Right cardiac atrium (tissue), 5 donors: ENCODE measurements around the gene HNRNPLL. TPM values are rescaled to one million over a fixed set of nuclear protein-coding genes. Genes with fewer than 3 reads are reported as not detected.
"Not testable (repeated sequence)": the region's sequence is repeated elsewhere in the genome, so short reads cannot be mapped to it uniquely, and the experiment has no call there.

ENCODE experiments used
- ATAC-seq, 2 donors: fragments of 200-7000 bp; cut with Tn5 transposase; one replicate each; pipeline versions ENCODE4 v1.8.0 to v1.9.1; 2020; ENCODE audit warnings: moderate library complexity in 2 of 2, mild to moderate bottlenecking in 1 of 2
- DNase-seq, 3 donors: peaks; one replicate each; pipeline ENCODE4 v3.0.0-alpha.2; 2020
- H3K27ac ChIP-seq: one replicate; pipeline ENCODE4 v1.5.1; 2013; ENCODE audit warnings: mild to moderate bottlenecking, low read length, control low read depth, moderate library complexity
- H3K27me3 ChIP-seq: one replicate; pipeline ENCODE4 v1.6.1; 2013; ENCODE audit not compliant: control insufficient read depth, insufficient read depth
- H3K4me1 ChIP-seq: one replicate; pipeline ENCODE4 v1.6.1; 2013; ENCODE audit warnings: low read length; ENCODE audit not compliant: control insufficient read depth, insufficient read depth
- H3K4me3 ChIP-seq: one replicate; pipeline ENCODE4 v1.5.1; 2013; ENCODE audit warnings: low read length, control low read depth
- H3K9me3 ChIP-seq: one replicate; pipeline ENCODE4 v1.6.1; 2013; ENCODE audit warnings: low read length; ENCODE audit not compliant: control insufficient read depth
- WGBS: extraction: QIAGEN DNeasy Blood & Tissue Kit; methylation state at CpG from one replicate; pipeline ENCODE4 v1.1.7; 2013; 5-methylcytosine and 5-hydroxymethylcytosine counted together
- intact Hi-C, 4 donors: fragments of 100-400 bp; cut with DNase I; formaldehyde crosslinking; loops; one replicate each; pipeline versions ENCODE4 v1.11.0 to v1.14.0; 2022 to 2023
- polyA plus RNA-seq: library from polyadenylated mRNA; stranded (reverse); fragments of 200-250 nt; gene quantifications from one replicate; pipeline ENCODE4 v1.2.3, GENCODE V29; 2013
- total RNA-seq, 4 donors: library from RNA; stranded (reverse); fragmentation: NEBNext Ultra II Directional; extraction: Animal tissue kit (Norgen Biotek cat#: 25700); gene quantifications; one replicate each; pipeline ENCODE4 v1.2.1, GENCODE V29; 2021
- donor health status: healthy with polysubstance abuse.
- donor health status: DM: no; HTN: yes; CAD: no.
- donor health status: DM: no; HTN: no; CAD: no.
- donor health status: DM: no; HTN: yes; CAD: no; lungs with severe emphysema.
- donor health status: DM: yes; HTN: yes; CAD: no.

Gene HNRNPLL
- total and polyA plus RNA-seq, 5 donors, result 11.3 to 38.7 (median 34.3) TPM

DNA sequence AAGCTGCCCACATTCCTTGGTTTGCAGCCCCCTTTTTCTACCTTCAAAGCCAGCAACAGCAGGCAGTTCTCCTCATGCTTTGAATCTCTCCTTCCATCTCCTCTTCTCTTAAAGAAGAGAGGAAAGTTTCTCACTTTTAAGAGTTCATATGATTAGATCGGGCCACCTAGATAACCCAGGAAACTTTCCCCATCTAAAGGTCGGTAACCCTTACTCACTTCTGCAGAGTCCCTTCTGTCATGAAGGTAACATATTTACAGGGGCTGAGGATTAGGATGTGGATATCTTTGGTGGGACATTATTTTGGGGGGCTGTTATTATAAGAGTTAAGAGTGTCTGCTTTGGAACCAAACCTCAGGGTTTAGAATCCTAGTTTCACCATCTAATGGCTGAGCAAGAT is 51.0 kb downstream of the HNRNPLL start:
- Histone ChIP-seq H3K9me3 (no peaks in the 10 kb centered on the region), H3K4me1 (no peaks in the 10 kb centered on the region), H3K4me3 (no peak overlapping the region), H3K27me3 (no peaks in the 10 kb centered on the region), H3K27ac (no peak overlapping the region)
- intact Hi-C loops, result no loop called here
- 96% methylated on average over 2 of the region's 2 CpGs for WGBS
- DNase-seq (no peak), ATAC-seq (no peak)

DNA sequence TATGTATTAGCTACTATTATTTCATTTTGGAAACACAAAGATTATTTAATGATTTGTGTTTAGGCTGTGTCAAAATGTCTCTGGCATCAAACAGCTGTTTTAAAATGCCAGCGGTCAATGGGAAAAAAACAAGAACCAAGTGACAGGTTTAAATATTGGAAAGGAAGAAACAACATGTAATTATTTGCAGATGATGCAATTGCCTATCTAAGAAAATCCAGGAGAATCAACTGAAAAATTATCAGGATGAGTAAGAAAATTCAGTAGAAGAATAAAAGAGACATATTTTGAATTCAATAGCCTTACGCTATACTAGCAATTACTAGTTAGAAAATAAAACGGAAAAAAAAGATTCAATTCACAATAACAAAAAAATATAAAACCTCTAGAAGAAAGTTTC is 51.6 kb downstream of the HNRNPLL start:
- no peak overlapping the region for H3K4me3 ChIP-seq
- H3K27me3 ChIP-seq, result no peaks in the 10 kb centered on the region
- intact Hi-C loops, result no loop called here
- DNase-seq (no peak), ATAC-seq (no peak)
- WGBS, result 97% methylated on average over 3 of the region's 3 CpGs
- no peaks in the 10 kb centered on the region for H3K4me1 ChIP-seq
- no peaks in the 10 kb centered on the region for H3K9me3 ChIP-seq
- H3K27ac ChIP-seq, result no peak overlapping the region

DNA sequence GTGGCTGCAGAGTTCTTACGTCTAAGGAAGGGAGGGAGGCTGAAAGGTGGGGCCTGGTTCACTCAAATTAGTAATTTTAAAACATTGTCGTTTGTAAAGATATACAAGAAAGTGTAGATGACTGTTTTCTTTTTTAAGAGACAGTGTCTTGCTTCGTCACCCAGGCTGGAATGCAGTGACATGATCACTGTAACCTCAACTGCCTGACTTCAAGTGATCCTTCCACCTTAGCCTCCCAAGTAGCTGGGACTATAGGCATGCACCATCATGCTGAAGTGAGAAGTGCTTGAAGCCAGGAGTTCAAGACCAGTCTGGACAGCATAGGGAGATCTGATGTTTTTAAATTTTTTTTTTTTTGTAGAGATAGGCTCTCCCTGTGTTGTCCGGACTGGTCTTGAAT is 52.9 kb downstream of the HNRNPLL start:
- no peak overlapping the region for H3K27ac ChIP-seq
- ATAC-seq (no peak), DNase-seq (no peak)
- WGBS, result 64% methylated on average over 4 of the region's 4 CpGs
- H3K4me1 ChIP-seq, result no peaks in the 10 kb centered on the region
- H3K4me3 ChIP-seq, result no peak overlapping the region
- intact Hi-C loops, result no loop called here
- H3K9me3 ChIP-seq, result no peaks in the 10 kb centered on the region
- no peaks in the 10 kb centered on the region for H3K27me3 ChIP-seq

DNA sequence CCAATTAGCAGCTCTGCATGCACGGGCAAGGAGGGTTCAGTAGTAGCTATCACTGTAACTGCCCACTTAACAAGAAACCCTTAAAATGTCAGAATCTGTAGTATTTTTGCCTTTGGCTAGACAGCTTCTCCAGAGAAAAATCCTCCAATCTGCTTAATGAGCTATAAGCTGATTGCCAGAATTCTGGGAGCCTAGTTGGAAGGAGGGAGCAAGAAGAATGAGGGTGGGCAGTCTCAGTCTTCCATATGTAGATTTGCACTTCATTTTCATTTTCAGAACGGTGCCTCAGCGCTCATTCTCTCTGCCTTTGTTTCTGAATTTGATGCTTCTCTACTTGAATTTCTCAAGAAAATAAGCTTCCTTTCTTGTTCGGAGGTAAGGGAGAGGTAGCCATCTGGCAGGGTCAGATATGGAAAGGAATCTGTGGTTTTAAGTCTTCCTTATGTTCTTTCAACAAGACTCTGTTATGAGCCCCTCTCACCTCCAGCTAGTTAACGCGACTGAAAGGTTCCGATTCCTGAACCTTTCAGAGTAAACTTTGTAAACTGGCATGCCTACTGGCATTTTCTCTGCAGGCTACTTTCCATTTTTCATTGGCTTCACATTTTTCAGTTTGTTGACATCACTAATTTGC is 53.5 kb downstream of the HNRNPLL start:
- no peaks in the 10 kb centered on the region for H3K27me3 ChIP-seq
- no peaks in the 10 kb centered on the region for H3K4me1 ChIP-seq
- ATAC-seq (no peak), DNase-seq (no peak)
- no peak overlapping the region for H3K27ac ChIP-seq
- no peaks in the 10 kb centered on the region for H3K9me3 ChIP-seq
- intact Hi-C loops, result no loop called here
- H3K4me3 ChIP-seq, result no peak overlapping the region
- 54% methylated on average over 7 of the region's 7 CpGs for WGBS

DNA sequence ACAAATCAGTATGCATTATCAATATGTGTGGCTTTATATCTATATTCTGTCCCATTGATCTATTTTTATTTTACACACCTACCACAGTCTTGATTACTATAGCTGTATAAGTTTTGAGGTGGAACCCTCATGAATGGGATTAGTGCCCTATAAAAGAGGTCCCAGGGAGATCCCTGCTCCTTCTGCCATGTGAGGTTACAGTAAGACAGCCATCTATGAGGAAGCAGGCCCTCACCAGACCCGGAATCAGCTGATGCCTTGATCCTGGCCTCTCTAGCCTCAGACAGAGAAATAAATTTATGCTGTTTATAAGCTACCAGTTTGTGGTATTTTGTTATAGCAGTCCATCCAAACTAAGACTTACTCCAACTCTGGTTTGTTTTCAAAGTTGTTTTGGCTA is 54.9 kb downstream of the HNRNPLL start:
- Histone ChIP-seq H3K27ac (no peak overlapping the region), H3K4me1 (no peaks in the 10 kb centered on the region), H3K9me3 (no peaks in the 10 kb centered on the region), H3K4me3 (no peak overlapping the region), H3K27me3 (no peaks in the 10 kb centered on the region)
- ATAC-seq (no peak), DNase-seq (no peak)
- intact Hi-C loops, result no loop called here
- 89% methylated on average over 1 of the region's 1 CpG for WGBS

DNA sequence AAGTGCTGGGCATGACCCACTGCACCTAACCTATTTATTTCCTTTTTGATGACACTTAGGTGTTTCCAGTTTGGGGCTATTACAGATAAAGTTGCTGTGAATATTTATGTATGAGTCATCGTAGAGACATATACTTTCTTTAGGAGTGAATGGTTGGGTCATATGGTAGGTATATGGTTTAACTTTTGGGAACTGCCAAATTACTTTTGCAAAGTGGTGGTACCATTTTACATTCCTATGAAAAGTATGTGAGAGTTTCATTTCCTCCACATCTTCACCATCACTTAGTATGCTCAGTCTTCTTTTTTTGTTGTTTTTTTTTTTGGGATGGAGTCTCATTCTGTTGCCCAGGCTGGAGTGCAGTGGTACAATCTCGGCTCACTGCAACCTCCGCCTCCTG is 56.1 kb downstream of the HNRNPLL start:
- no peak overlapping the region for H3K27ac ChIP-seq
- intact Hi-C loops, result no loop called here
- H3K27me3 ChIP-seq, result no peaks in the 10 kb centered on the region
- no peaks in the 10 kb centered on the region for H3K9me3 ChIP-seq
- no peak for DNase-seq
- H3K4me1 ChIP-seq, result no peaks in the 10 kb centered on the region
- ATAC-seq, result no peak
- H3K4me3 ChIP-seq, result no peak overlapping the region
- 93% methylated on average over 3 of the region's 3 CpGs for WGBS

DNA sequence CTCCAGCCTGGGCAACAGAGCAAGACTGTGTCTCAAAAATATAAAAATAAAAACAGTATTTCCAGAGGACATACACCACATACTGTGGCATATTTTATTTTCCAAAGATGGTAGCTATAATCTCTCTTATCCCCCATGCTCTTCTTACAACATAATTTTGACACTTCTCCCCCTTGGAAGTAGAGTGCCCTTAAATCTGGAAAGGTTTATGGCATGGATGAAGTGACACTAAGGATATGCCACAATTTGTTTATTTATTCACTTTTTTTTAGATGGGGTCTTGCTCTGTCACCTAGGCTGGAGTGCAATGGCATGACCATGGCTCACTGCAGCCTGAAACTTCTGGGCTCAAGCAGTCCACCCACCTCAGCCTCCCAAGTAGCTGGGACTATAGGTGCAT is 56.7 kb downstream of the HNRNPLL start:
- no peak overlapping the region for H3K4me3 ChIP-seq
- intact Hi-C loops, result no loop called here
- H3K27ac ChIP-seq, result no peak overlapping the region
- DNase-seq (no peak), ATAC-seq (no peak)
- no peaks in the 10 kb centered on the region for H3K9me3 ChIP-seq
- H3K4me1 ChIP-seq, result no peaks in the 10 kb centered on the region
- no peaks in the 10 kb centered on the region for H3K27me3 ChIP-seq

DNA sequence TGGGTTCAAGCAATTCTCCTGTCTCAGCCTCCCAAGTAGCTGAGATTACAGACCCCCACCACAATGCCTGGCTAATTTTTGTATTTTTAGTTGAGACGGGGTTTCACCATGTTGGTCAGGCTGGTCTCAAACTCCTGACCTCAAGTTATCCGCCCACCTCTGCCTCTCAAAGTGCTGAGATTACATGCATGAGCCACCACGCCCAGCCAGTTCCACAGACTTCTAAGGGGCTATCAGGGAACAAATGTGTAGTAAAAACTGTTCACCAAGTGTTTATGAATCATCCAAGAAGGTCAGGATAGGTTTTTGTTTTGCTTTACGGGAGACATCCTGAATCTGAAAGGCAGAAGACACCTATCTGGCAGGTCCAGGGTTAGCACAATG is 60.5 kb downstream of the HNRNPLL start:
- peak in 1 of 2 donors; percentile 35 for ATAC-seq
- 76% methylated on average over 4 of the region's 4 CpGs for WGBS
- H3K9me3 ChIP-seq, DNase-seq, H3K27me3 ChIP-seq, H3K4me1 ChIP-seq, H3K4me3 ChIP-seq, intact Hi-C loops, H3K27ac ChIP-seq: not testable (repeated sequence)

DNA sequence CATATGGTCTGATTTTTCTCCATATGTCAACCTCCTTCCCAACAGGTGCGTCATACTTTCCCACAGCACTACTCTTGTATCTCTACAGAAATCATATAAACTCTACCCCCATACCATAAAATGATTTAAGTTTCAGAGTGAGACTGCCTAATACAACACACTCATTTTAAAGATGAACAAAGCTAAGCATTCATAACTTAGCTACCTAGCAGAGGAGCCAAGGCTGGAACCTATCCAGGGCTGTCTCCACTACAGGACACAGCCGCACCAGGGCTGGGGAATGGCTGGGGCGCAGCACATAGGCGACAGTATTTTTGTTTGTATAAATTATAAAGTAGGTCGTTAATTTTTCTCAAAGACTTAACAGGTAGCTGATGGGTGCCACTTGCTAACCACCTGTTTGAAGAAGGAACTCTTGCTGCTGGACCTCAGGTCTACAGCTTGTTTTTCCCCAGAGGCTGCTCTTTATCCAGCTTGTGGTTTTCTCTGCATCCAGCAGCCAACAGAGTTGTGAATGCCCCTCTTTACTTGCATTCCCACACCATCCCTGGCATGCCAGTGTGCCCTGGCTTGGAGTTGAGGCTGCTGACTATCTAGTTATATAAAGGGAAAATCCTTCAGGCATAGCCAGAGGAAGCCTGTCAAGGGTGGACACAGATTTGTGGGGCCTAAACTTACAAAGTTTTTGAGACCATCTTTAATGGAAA is 62.0 kb downstream of the HNRNPLL start:
- no peak overlapping the region for H3K27ac ChIP-seq
- WGBS, result 61% methylated on average over 5 of the region's 5 CpGs
- ATAC-seq, result no peak
- H3K4me1 ChIP-seq, result no peaks in the 10 kb centered on the region
- H3K27me3 ChIP-seq, result no peaks in the 10 kb centered on the region
- H3K4me3 ChIP-seq, result no peak overlapping the region
- intact Hi-C loops, result no loop called here
- peak in 1 of 3 donors; percentile 62 for DNase-seq
- no peaks in the 10 kb centered on the region for H3K9me3 ChIP-seq

DNA sequence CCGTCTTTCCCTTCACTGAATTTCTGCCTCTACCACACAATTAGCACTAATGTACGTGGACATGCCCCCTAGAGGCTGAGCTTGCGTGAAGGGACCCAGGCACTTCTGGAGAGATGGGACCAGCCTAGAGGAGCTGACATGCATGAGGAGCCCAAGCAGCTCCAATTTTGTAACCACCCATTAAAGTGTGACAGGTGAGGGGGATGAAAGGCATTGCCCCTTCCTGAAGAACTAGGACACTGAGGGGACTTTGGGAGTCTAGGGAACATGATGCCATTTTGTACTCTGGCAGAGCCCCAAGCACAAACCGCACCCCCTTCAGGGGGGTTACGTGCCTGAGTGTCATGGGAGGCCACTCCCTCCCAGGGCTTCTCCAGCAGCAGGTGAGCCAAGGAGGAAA is 63.6 kb downstream of the HNRNPLL start:
- Histone ChIP-seq H3K4me3 (no peak overlapping the region), H3K4me1 (no peaks in the 10 kb centered on the region), H3K9me3 (no peaks in the 10 kb centered on the region), H3K27me3 (no peaks in the 10 kb centered on the region), H3K27ac (no peak overlapping the region)
- ATAC-seq (no peak), DNase-seq (no peak)
- 89% methylated on average over 5 of the region's 5 CpGs for WGBS
- intact Hi-C loops, result loop anchor here in 2 of 4 donors (10.0 kb wide), 3 partner anchors 196 to 224 kb away; no protein-coding TSS in a partner anchor

DNA sequence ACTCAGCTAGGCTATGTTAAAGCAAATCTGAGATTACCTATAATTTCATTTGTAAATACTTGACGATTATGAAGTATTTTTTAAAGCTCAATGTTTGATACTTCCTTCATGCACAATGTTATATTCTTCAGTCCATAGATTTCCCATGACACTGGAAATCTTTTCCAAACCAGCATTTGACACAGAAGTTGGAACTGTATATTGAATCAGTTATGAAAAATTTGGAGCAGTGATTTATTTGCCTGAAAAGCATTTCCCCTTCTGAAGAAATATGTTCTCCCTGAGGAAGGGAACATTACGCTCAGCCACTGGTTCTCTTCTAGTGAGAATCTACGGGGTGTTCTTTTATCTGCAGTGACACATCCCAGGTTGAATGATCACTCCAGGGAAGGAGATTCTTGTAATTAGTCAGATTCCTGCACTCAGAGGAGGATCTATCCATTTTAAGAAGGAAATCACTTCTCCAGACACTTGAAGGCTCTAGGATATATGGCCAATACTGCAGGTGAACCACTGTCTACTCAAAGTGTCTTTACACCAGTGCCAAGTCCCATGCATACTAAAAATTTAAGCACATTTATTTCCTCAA is 64.7 kb downstream of the HNRNPLL start:
- DNase-seq (no peak), ATAC-seq (no peak)
- intact Hi-C loops, result loop anchor here in 2 of 4 donors (10.0 kb wide), 3 partner anchors 197 to 223 kb away; no protein-coding TSS in a partner anchor
- no peaks in the 10 kb centered on the region for H3K9me3 ChIP-seq
- no peak overlapping the region for H3K4me3 ChIP-seq
- H3K27me3 ChIP-seq, result no peaks in the 10 kb centered on the region
- no peaks in the 10 kb centered on the region for H3K4me1 ChIP-seq
- 76% methylated on average over 3 of the region's 3 CpGs for WGBS
- no peak overlapping the region for H3K27ac ChIP-seq
